CD4-positive, alpha-beta T cell treated with Interleukin-17A for 1 hour (primary cell): ENCODE results near the gene DAO.

Source experiments
- DNase-seq: peaks from one replicate; pipeline ENCODE4 v3.0.0-alpha.2; 2020

The DAO gene

GRCh38 chr12:108876550-108876949 lies 3.3 kb upstream of the DAO start:
- DNase-seq, result no peak

- no peak for DNase-seq
Observed at GRCh38 chr12:108881953-108882352, 2.1 kb downstream of the DAO start.

GRCh38 chr12:108884116-108885012 lies 4.5 kb downstream of the DAO start:
- peak; percentile 74 for DNase-seq

GRCh38 chr12:108886873-108887629 lies 7.2 kb downstream of the DAO start:
- no peak for DNase-seq

- no peak for DNase-seq
Observed at GRCh38 chr12:108888031-108888430, 8.1 kb downstream of the DAO start.

GRCh38 chr12:108890208-108890607 lies 10.3 kb downstream of the DAO start:
- DNase-seq, result no peak

- DNase-seq, result no peak
Observed at GRCh38 chr12:108895220-108895802, 15.4 kb downstream of the DAO start.

- DNase-seq, result no peak
Observed at GRCh38 chr12:108896336-108896735, 16.4 kb downstream of the DAO start.

GRCh38 chr12:108896817-108897216 lies 16.9 kb downstream of the DAO start:
- no peak for DNase-seq

GRCh38 chr12:108899145-108899544 lies 19.3 kb downstream of the DAO start:
- DNase-seq, result no peak

- no peak for DNase-seq
Observed at GRCh38 chr12:108905725-108906124, 25.8 kb downstream of the DAO start.

- DNase-seq, result no peak
Observed at GRCh38 chr12:108906971-108907370, 27.1 kb downstream of the DAO start.

- no peak for DNase-seq
Observed at GRCh38 chr12:108907839-108908351, 28.0 kb downstream of the DAO start.

GRCh38 chr12:108910336-108910735 lies 30.4 kb downstream of the DAO start:
- no peak for DNase-seq

GRCh38 chr12:108911915-108912314 lies 32.0 kb downstream of the DAO start:
- no peak for DNase-seq

- no peak for DNase-seq
Observed at GRCh38 chr12:108912361-108912760, 32.5 kb downstream of the DAO start.

GRCh38 chr12:108914121-108914531 lies 34.2 kb downstream of the DAO start:
- peak; percentile 4 for DNase-seq

GRCh38 chr12:108915632-108916133 lies 35.8 kb downstream of the DAO start:
- no peak for DNase-seq

GRCh38 chr12:108916336-108916735 lies 36.4 kb downstream of the DAO start:
- no peak for DNase-seq

- no peak for DNase-seq
Observed at GRCh38 chr12:108918206-108918605, 38.3 kb downstream of the DAO start.

- no peak for DNase-seq
Observed at GRCh38 chr12:108918960-108919642, 39.2 kb downstream of the DAO start.

- no peak for DNase-seq
Observed at GRCh38 chr12:108921946-108922345, 42.1 kb downstream of the DAO start.

- DNase-seq, result no peak
Observed at GRCh38 chr12:108922918-108923317, 43.0 kb downstream of the DAO start.
